C1 segment of cervical spinal cord (tissue), 14 donors: ENCODE results near the gene SPRED2.

ENCODE experiments used
- DNase-seq, 14 donors: peaks; one replicate each; lab custom pipeline; 2025; lab: John Stamatoyannopoulos, UW

SPRED2 gene

GRCh38 chr2:65367524-65367923 is 64.9 kb downstream of the SPRED2 start:
- DNase-seq = no peak

DNA sequence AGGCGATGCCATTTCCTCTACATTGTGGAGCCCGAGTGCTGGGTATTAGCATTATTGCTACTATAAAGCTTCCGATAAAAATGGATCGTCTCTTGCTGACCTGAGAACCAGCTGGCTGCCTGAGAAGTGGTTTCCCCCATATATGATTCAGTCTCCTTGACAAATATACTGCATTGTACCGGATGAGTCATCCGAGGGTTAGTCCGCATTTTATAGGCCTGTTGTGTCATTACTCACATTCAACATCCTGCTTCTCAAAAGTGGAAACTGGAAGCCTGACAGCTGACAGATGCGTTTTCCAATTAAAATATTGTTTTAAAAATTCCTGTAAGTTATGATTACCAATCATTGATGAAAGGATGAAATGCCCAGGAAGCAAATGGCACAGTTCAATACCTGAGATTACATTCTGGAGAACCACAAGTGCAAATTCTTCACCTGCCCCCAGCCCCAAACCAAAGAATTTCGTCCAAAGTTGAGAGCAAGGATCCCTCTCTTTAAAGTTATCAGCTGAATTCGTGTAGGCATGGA is 65.7 kb downstream of the SPRED2 start:
- DNase-seq = no peak

- no peak for DNase-seq
Observed at GRCh38 chr2:65364986-65365733, 67.2 kb downstream of the SPRED2 start.

- DNase-seq = no peak
Observed at GRCh38 chr2:65363879-65364666, 68.3 kb downstream of the SPRED2 start.

GRCh38 chr2:65361623-65362022 is 70.8 kb downstream of the SPRED2 start:
- DNase-seq = peak in 1 of 14 donors; percentile 4

DNA sequence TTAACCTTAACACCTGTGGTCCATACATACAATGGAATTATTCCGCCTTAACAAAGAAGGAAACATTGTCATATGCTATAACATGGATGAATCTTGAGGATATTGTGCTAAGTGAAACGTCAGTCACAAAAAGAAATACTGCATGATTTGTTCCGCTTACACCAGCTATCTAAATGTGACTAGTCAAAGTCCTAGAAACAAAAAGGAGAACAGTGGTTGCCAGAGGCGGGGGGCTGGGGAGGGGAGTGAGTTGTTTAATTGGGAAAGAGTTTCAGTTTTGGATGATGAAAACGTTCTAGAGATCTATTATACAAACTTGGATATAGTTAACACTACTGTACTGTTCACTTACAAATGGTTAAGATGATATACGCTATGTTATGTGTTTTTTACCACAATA is 72.0 kb downstream of the SPRED2 start:
- DNase-seq = no peak

DNA sequence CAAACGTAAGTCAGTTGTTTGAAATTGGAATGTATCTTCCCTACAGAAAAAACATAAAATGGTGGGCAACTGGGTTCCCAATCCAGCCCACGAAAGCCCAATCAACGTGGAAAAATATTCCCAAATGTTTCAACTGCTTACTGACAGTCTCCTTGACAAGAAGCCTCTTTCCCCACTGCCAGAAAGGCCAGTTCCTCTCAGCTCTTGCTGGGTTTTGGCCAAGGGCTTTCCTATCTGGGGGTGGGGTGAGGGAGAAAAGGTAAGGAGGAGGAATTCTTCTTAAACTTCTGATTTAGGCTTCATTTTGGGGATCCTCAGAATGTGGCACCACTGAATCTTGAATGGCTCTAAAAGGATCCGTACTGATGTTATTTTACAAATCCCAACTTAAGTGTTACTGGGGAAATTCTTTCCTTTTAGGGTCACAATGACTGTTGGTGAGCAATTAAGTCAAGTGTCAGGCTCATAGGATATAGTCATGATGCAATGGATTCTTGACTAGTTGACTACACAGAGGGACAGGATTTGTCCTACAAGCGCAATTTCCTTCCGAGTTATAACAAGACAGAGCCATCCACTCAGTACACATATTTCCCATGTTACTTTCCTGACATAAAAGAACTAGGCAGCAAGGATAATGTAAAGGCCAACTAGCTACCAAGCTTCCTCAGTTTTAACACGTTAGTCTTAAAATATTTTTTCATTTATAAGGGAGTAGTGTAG is 73.6 kb downstream of the SPRED2 start:
- DNase-seq = no peak

DNA sequence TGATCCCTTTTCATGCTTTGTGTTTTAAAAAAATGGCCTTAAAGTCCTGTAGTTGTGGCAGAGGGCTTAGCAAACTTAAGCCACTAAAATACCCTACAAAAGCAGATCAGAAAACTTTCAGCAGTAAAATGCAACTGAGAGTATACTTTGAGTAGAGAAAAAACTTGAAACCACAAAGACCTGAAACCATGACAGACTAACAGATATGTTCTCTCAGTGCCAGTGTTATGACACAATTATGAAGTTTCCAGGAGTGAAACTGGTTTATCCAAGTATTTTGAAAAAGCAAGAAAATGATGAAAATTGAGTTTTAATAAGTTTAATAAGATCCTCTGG is 74.5 kb downstream of the SPRED2 start:
- DNase-seq = no peak

GRCh38 chr2:65357095-65357958 is 75.1 kb downstream of the SPRED2 start:
- DNase-seq = no peak

- no peak for DNase-seq
Observed at GRCh38 chr2:65355186-65355831, 77.1 kb downstream of the SPRED2 start.

GRCh38 chr2:65354773-65355172 is 77.6 kb downstream of the SPRED2 start:
- DNase-seq = no peak

DNA sequence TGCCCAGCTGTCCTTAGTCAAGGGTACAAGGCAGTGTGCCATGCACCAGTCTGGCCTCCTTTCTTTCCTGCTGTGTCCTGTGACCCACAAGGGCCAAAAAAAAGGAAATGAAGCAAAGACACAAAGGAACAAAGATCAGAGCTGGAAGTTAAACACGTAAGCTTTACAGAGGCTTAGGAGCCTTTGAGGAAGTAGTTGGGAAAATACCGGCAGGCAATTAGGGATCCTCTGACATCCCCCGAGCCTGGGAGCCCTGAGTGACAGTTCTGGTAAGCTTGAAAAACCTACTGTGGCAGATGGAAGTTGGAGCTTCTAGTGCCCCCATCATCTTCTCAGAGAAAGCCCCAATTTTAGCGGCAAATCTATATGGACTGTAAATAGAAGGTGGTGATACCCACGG is 78.5 kb downstream of the SPRED2 start:
- no peak for DNase-seq

DNA sequence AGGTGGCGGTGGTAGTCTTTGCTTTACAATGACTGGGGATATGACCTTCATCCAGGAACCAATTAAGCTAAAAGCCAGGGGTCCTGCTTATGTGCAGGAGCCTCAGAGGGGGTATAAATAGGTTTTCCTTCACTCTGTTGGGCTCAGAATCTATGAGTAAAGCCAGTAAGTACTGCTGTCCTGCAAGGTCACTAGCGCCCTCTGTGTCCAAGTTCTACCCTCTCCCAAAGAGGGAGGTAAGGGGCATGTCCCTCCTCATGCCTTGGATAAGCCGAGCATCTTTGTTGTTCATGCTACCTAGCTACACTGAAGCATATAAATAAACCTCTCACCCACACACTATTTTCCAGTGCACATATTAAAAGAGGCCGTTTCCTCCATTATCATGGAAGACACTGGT is 79.4 kb downstream of the SPRED2 start:
- no peak for DNase-seq

GRCh38 chr2:65351948-65352595 is 80.3 kb downstream of the SPRED2 start:
- DNase-seq = peak in 1 of 14 donors; percentile 30

- DNase-seq = no peak
Observed at GRCh38 chr2:65351234-65351947, 81.0 kb downstream of the SPRED2 start.

DNA sequence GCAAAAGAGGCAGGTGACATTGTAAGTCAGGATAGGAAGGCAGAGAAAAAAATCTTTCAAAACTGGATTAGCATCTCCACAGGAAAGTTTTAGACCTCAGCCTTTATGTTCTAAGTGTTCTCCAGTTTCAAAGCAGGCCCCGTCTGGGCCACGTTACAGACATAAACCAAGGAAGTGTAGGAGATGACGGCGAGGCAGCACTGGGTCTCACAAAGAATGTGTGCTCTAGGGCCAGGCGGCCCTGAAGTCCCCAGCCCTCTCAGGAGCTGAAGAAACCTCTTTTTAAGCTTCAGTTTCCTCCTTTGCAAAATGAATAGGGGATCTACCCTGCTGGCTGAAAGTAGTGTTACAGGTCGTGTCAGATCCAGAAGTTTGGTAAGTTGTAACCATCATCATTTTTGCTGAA is 81.7 kb downstream of the SPRED2 start:
- no peak for DNase-seq

DNA sequence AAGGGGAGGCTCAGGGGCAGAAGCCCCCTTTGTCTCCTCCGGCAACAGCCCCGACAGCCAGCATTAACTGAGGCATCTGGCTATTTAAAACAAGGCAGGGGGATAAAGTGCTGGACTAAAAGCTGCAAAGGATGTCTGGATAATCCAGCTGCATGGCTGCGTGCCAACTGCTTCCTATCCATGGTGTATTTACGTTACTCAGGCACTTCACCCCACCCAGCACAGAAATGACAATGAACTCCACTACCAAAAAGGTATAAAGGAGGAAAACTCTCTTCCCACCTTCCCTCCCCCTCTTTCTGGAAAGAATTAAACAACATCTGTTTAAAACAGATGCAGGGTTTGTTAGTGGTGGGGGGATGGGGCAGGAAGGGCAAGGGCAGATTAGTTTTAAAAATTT is 82.5 kb downstream of the SPRED2 start:
- DNase-seq = no peak

DNA sequence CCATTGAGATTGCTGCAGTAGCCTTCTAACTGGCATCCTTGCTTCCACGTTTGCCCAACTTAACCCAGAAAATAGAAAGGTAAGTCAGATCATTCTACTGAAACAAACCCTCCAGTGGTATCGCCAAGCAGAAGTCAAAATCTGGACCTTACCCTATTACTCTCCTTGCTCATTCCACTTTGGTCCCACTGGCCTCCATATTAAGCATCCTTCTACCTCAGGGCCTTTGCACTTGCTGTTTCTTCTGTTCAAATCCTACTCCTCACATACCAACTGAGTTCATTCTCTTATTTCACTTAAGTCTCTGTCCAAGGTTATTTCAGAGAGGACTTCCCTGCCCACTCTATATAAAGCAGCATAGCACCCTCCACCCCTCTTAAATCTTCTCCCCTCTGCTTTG is 84.5 kb downstream of the SPRED2 start:
- no peak for DNase-seq

DNA sequence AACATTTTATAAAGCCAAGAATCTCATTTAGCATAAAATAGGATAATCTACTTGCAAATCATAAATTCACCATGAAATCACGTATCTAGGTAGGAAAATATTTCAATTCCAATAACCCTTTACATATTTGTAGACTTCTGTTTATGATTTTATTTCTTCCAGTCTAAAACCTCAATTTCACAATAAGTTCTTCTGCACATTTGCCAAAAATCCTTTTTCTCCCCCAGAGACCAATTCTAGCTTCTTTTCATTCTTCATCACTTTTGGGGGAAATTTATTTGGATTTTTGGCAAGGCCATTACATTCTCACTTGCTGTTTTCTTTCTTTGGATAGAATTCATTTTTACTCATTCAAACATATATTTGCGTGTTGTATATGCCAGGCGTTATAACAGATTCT is 86.8 kb downstream of the SPRED2 start:
- no peak for DNase-seq

- no peak for DNase-seq
Observed at GRCh38 chr2:65344689-65345088, 87.7 kb downstream of the SPRED2 start.
